SK-N-MC (cell line): Measurements from ENCODE around the gene LTBP4.

Source experiments
- EZH2 ChIP-seq: fragments of 200-600 bp; sonication (generic); IDR thresholded peaks from one replicate; pipeline ENCODE4 v1.6.1; 2017; ENCODE audit warnings: antibody characterized with exemption
- POLR2AphosphoS5 ChIP-seq: IDR thresholded peaks from 2 replicates; pipeline ENCODE4 v1.6.1; 2012; ENCODE audit warnings: mild to moderate bottlenecking, low read depth, low read length, borderline replicate concordance

GRCh38 chr19:40552848-40553247 lies 48.3 kb upstream of the LTBP4 start:
- TF ChIP-seq EZH2 (no peak), POLR2AphosphoS5 (no peak)
